PFSK-1 (cell line): ENCODE measurements around the gene AR.

Source experiments
- FOXP2 ChIP-seq: optimal IDR thresholded peaks from 2 replicates; pipeline ENCODE3; 2011; ENCODE audit warnings: borderline replicate concordance, control low read depth, inconsistent platforms; ENCODE audit not compliant: insufficient read depth; ENCODE audit errors: extremely low read length, extremely low read depth
- POLR2AphosphoS5 ChIP-seq: IDR thresholded peaks from 2 replicates; pipeline ENCODE4 v1.6.1; 2012; ENCODE audit warnings: low read depth, mild to moderate bottlenecking, control low read depth, low read length, moderate library complexity
- REST ChIP-seq, 2 experiments: IDR thresholded peaks; 2 replicates each; pipeline versions ENCODE4 v1.6.1 to v1.8.0; 2011 to 2012; ENCODE audit warnings: low read depth in 2 of 2, low read length in 2 of 2, control low read depth in 1 of 2, inconsistent platforms in 1 of 2, mild to moderate bottlenecking in 1 of 2, moderate library complexity in 1 of 2; ENCODE audit not compliant: insufficient read depth in 1 of 2
- SIN3A ChIP-seq: IDR thresholded peaks from 2 replicates; pipeline ENCODE4 v1.6.1; 2012; ENCODE audit warnings: mild to moderate bottlenecking, low read length, moderate library complexity, borderline replicate concordance; ENCODE audit not compliant: insufficient read depth
- TAF1 ChIP-seq: IDR thresholded peaks from 2 replicates; pipeline ENCODE4 v1.6.1; 2012; ENCODE audit warnings: low read length, control low read depth, borderline replicate concordance; ENCODE audit not compliant: insufficient read depth

- TF ChIP-seq POLR2AphosphoS5: no peak
- no peak for TF ChIP-seq TAF1
- TF ChIP-seq SIN3A: no peak
- TF ChIP-seq REST (IDR thresholded peaks at IDR 0.05; ENCODE audit: insufficient read depth in 1 of 2, low read depth in 2 of 2, low read length in 2 of 2): no peak
- TF ChIP-seq FOXP2: no peak
Measured at GRCh38 chrX:67582436-67582835, 38.6 kb downstream of the AR start.
